ENCODE measurements around the gene CCDC93. TPM values are rescaled to one million over a fixed set of nuclear protein-coding genes. Genes with fewer than 3 reads are reported as not detected.

Gene CCDC93
- total and polyA plus RNA-seq, 10 of the 15 experiments (the other 5 are each of a cell fraction or from before 2014, with no cell fraction given): 3.6 to 27.2 (median 13.5) TPM

- Histone ChIP-seq H2AFZ (ENCODE audit: control insufficient read depth, low read depth, low read length) (no peak overlapping the region), H3K27me3 (replicated peaks in 1 of 2; ENCODE audit: control insufficient read depth in 2 of 2, insufficient read depth in 2 of 2, low read length in 1 of 2) (peaks cover 0 to 5% of the 10 kb centered on the region in 2 experiments; a peak in 2 of 4 replicates), H3K27ac (ENCODE audit: control insufficient read depth, insufficient read depth) (no peak overlapping the region), H3K79me2 (ENCODE audit: control insufficient read depth, insufficient read depth, low read length) (no peaks in the 10 kb centered on the region), H3K9me3 (replicated peaks; ENCODE audit: control insufficient read depth, insufficient read depth, low read length) (no peaks in the 10 kb centered on the region), H3K36me3 (ENCODE audit: control insufficient read depth in 2 of 2, insufficient read depth in 2 of 2, low read length in 1 of 2) (no peaks in the 10 kb centered on the region), H4K20me1 (ENCODE audit: control insufficient read depth, insufficient read depth) (no peaks in the 10 kb centered on the region), H3K9ac (ENCODE audit: control insufficient read depth, insufficient read depth, low read length) (no peak overlapping the region), H3K4me2 (ENCODE audit: control insufficient read depth, insufficient read depth) (no peak overlapping the region), H3K4me1 (ENCODE audit: control insufficient read depth, insufficient read depth, low read length) (peaks cover 7% of the 10 kb centered on the region; the same call in 1 of the 2 replicates), H3K4me3 (no peak overlapping the region)
- ChIA-PET SMC1A (ENCODE audit: uncharacterized antibody, unreplicated experiment) (interaction anchor here (0.6 to 7.9 kb wide), 41 partner anchors 9 to 1492 kb away, joined by 3 to 358 read pairs (median 4); partner anchors contain the start of genes CCDC93, DDX18 and INSIG2), RAD21 (ENCODE audit: unreplicated experiment) (interaction anchor here (0.8 to 8.6 kb wide), 35 partner anchors 9 to 809 kb away, joined by 3 to 266 read pairs (median 5); partner anchors contain the start of genes CCDC93, DDX18 and INSIG2), CTCF (interaction anchor here (0.7 to 13.2 kb wide), 47 partner anchors 12 to 820 kb away, joined by 3 to 626 read pairs (median 5); partner anchors contain the start of genes DDX18 and INSIG2), POLR2A (interaction anchor here (0.5 to 1.1 kb wide), 3 partner anchors 9 to 41 kb away, joined by 5 to 7 read pairs (median 6); partner anchors contain the start of gene INSIG2)
- no TSS peak for BruUV-seq (replicated peaks)
- no peak for DNase-seq (ENCODE audit: low read depth, low spot score)
- in situ Hi-C loops (cut with MboI) (loop anchor here (25.0 kb wide), 1 partner anchor 816 kb away; no protein-coding TSS in a partner anchor), intact Hi-C loops (cut with micrococcal nuclease; ENCODE audit: unreplicated experiment) (loop anchor here (1.0 to 5.0 kb wide), 5 partner anchors 15 to 811 kb away; no protein-coding TSS in a partner anchor)
- peak; percentile 44 for FAIRE-seq
- WGBS (ENCODE audit: insufficient coverage, insufficient replicate concordance, low lambda C conversion rate, missing lambda C conversion rate): 1% methylated on average over 4 of the region's 4 CpGs
- TF ChIP-seq CTCF (IDR thresholded peaks at IDR 0.05 in 2 of 3, conservative IDR thresholded peaks at IDR 0.05 in 1 of 3; ENCODE audit: control insufficient read depth in 2 of 3, extremely low read depth in 1 of 3, insufficient read depth in 1 of 3, low read depth in 3 of 3, low read length in 3 of 3): peak; percentile 50 to 73 (median 59)
- no peak for TF ChIP-seq PAX8 (IDR thresholded peaks at IDR 0.05)
- peak; percentile 94 for TF ChIP-seq SMC3 (IDR thresholded peaks at IDR 0.05; ENCODE audit: borderline replicate concordance, low read length)
- TF ChIP-seq HDAC6 (IDR thresholded peaks at IDR 0.05; ENCODE audit: unreplicated experiment): no peak
- peak; percentile 94 for TF ChIP-seq RAD21 (IDR thresholded peaks at IDR 0.05; ENCODE audit: insufficient read depth, low read depth, low read length)
- ATAC-seq: peak; percentile 44; the same call in 2 of the 3 replicates
These were observed 32.9 kb upstream of the CCDC93 start for GRCh38 chr2:118046634-118047210.

Data from GM12878 (cell line).